Measurements from ENCODE around the gene SFXN5.

Gene SFXN5

DNA sequence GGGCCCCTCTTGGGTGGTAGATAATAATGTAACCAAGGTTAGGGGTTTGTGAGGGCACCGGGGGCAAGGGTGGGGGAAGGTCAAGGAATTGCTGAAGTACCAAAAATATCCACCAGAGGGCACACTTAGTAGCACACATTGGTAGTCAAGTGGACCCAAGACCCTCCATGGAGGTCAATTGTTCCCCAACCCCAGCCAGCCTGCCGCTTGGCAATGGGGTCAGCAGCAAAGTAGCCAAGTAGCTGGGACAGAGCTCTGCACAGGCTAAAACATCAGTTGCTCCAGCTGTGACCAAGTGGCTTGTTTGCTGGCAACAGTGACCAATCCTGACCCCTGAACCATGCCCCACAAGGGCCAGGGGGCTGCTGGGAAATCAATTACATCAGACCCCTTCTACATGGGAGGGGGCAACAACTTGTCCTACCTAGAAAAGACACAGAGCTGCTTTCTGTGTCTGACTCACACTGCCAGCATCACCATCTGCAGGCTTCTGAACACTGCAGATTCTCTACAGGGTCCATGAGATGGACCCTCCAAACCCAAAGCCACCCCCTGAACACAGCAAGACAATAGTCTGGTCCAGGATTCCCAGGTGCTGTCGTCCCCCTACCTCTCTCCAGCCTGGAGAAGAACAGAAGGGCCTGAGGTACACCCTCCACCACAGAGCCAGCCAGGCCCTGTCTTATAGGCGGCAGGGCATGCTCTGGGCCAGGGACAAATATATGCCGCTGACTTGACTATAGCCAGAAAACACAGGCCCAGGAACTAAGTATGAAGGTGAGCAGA is 78.2 kb downstream of the SFXN5 start:
- DNase-seq = peak in 6 of 14 donors; percentile 5 to 40 (median 11)

DNA sequence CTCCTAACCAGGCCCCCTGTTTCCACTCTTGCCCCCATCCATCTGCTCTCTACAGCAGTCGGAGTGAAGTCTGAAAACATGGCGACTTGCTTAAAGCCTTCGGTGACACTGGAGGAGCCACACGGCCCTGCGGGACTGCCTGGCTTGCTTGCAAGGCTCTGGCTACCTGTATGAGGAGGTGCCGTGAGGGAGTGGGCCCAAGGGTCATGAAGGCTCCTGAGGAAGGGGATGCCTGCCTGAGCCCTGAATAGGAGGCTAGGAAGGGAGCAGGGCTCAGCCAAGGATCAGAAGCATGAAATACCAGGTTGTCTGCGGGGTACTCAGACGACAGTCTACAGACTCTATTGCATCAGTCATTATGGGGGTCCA is 78.8 kb downstream of the SFXN5 start:
- DNase-seq = no peak

DNA sequence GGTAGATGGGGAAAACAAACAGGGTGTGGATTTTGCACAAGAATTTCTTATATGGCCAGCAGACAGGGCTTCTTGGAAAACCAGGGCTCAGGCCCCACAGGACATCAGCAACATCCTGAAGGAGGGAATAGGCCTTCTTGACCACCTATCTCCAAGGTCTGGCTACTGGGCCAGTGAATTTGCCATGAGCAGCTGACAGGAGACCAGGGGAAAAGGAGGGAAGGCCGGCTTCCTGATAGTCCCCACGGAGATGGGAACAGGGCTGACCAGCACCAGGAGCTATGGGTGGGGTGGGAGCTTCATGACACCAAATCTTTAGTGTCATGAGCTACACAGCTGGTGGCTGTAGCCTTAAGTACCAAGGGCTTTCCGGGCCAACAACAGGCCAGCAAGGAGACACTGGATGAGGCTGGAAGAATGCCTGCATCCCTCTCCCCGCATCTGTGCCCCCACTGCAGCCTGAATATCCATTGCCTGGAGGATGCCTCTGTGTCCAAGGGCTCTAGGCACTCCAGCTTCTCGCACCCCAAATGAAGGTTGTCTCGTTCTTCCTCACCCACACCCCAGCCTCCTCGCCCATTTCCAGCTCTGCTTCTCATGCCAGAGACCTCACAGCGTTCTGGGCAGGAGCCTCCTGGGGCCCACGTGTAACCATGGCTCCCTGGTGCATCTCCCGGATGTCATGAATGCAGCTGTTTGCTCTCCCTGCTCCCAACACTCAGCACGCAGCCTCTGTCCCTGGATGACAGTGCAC is 79.4 kb downstream of the SFXN5 start:
- DNase-seq = no peak

GRCh38 chr2:72991439-72991725 is 80.1 kb downstream of the SFXN5 start:
- no peak for DNase-seq

DNA sequence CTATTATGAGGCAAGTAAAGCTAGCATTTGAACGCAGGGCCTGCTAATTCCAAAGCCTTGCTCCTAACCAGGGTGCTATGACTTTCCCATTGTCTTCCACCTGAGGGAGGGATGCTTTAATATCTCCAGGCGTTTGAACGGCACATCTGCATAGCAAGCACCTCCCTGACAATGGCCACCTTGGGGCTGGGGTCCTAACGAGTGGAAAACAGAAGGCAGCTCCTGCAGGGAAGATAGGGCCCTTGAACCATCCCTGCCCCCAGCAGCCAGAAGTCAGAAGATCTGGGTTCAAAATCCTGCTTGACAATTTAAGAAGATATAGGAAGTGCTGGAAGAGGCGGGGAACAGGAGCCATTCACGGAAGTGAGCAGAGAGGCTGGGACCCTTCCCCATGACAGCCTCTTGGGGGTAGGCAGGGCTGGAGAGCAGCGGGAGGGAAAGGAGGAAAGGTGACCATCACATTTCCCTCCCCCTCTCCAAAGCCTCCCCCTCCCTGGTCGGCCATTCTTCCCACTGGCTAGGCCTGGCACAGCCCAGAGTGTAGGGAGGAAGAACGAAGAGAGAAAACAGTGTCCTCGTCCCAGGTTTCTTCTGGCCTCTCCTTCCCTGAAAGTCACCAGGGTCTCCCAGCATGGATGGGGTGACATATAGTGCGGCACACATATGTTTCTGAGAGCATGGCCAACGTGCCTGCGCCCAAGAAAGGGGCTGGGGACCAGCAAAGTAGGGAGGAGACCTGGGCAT is 80.6 kb downstream of the SFXN5 start:
- no peak for DNase-seq

GRCh38 chr2:72989770-72990556 is 81.5 kb downstream of the SFXN5 start:
- DNase-seq = peak in 6 of 14 donors; percentile 13 to 74 (median 33)

GRCh38 chr2:72988726-72989273 is 82.7 kb downstream of the SFXN5 start:
- DNase-seq = no peak

- no peak for DNase-seq
Measured at GRCh38 chr2:72988041-72988440, 83.5 kb downstream of the SFXN5 start.

DNA sequence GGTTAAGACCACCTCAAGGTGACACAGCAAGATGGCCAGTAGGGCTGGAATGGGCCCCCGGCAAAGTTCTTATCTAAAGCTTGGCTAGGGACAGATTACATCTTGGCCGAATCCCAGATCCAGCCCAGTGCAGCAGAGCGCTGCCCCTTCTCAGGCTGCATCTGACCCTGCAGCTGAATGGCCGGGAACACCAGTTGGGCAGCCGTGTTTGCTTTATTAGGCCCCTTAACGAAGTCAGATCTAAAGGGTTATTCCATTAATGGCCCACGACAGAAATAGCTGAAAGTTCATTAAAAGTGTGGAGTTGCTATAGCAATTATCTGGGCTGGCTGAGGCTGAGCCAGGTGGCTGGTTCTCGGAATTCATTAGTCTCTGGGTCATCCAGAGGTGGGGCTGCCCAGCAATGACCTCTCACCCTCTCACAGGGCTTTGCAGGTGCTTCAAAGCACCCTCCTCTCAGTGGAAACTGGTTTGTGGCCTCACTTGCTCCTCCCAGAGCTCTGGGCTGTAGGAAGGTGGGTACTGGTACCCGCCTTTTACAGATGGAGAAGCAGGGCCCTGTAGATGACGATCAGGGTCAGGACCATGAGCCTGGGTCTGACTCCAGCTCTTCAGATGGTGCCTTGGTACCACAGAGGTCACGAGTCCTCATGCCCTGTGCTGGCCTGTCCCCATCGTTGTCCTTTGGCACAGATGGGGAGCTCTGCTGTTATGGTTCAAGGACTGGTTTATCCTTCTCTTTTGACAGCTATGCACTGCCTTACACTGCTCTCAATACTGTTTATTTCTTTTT is 85.4 kb downstream of the SFXN5 start:
- no peak for DNase-seq

GRCh38 chr2:72985136-72985535 is 86.4 kb downstream of the SFXN5 start:
- no peak for DNase-seq

- no peak for DNase-seq
Measured at GRCh38 chr2:72984172-72984671, 87.3 kb downstream of the SFXN5 start.

DNA sequence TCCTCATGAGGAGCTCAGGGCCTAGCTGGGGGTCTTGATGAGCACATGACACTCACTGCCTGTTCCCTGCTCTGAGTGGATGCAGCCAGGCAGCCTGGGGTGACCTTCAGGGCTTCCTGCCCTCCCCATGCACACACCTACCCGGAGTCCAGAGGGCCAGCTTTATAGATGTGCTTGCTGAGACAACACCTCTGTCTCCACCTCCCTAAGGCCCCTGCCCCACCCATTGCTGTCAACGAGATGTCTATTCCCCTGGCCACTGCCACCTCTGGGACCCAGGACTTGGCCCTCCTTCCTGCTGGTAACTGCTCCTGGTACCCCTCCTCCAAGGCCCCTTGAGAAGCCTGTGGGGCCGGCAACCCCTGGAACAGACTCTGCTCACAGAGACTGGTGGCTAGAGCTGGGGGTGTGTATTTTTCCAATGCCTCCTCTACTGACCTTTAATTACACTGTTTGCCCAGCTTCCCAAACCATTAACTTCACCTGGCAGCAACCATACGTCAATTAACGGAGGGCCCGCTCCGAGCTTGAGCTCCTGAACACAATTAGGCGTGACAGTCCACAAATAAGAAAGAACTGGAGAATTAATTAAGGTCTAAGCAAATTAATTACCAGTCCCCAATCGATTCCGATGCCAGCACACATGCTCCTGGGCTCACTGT is 87.9 kb downstream of the SFXN5 start:
- no peak for DNase-seq

- no peak for DNase-seq
Measured at GRCh38 chr2:72982781-72983499, 88.6 kb downstream of the SFXN5 start.

GRCh38 chr2:72982219-72982618 is 89.3 kb downstream of the SFXN5 start:
- no peak for DNase-seq

- no peak for DNase-seq
Measured at GRCh38 chr2:72981536-72981935, 90.0 kb downstream of the SFXN5 start.

DNA sequence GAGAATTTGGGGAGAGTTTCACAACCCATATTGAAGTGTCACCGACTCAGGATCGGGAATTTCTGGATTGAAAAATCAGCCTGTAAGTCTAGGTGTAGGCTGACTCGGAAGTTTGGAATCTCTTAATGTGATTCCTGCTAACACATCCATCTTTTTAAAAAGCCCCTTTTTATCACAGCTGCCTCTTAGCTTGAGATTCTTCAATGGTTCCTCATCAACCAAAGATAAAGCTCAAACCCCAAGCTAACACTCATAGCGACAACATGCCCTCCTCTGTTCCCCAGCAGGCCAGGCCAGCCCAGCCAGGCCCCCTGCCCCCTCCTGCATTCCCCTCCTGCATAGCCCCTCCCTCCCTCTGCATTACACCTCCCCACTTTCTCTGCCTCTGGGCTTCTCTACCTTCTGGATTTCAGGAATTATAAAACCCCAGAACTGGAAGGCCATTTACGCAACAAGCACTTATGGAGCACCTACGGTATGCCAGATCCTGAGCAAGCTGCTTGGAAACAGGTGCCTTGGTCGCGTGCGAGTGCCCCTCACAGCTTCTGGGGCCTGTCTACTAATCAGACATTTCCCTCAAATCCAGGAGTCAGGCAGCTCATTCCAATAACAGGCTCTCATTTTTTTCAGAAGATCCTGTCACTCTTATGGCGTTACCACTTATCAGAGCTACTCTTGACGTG is 90.8 kb downstream of the SFXN5 start:
- no peak for DNase-seq

DNA sequence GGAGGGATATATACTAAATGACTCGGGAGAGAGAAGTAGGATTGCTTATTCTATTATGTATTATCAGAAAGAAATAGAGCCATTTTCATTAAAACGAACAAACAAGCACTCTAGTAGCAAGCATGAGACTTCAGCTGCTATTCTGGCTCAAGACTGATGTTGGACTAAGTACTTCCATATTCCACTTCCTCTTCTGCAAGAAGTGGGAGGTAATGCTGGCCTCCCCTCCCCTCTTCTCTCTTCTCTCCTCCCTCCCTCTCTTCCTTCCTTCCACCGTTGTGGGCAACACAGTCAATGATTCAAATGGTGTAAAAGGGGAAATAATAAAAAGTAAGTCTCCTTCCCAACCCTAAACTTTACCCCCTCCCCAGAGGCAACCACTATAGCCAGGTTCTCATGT is 91.6 kb downstream of the SFXN5 start:
- DNase-seq = peak in 1 of 14 donors; percentile 26

DNA sequence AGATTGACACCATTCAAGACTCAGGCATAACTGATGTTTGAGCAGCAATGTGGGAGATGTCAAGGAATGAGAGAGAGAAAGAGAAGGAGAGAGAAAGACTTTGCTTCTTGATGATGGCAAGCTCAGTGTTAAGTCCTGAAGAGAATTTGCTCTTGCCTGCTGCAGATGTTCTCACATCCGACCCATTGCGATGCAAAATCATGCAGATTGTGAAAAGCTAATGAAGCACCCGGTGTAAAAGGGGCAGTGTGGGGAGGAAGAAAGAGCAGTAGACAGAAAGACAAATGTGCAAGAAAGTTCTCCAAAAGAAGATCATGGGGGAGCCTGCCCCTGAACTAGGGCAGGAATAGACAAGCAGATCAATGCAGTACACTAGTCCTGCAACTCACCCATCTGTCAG is 96.5 kb downstream of the SFXN5 start:
- no peak for DNase-seq

- no peak for DNase-seq
Measured at GRCh38 chr2:72974436-72974754, 97.1 kb downstream of the SFXN5 start.

All from C1 segment of cervical spinal cord (tissue), 14 donors.